Loucy (cell line): ENCODE measurements around the gene PSD2.

Experiments
- H2AFZ ChIP-seq: fragments of 200-600 bp; sonication (generic); 2 replicates; pipeline ENCODE4 v1.6.0; 2016; ENCODE audit warnings: antibody characterized with exemption, mild to moderate bottlenecking, low read length, moderate library complexity
- H3F3A ChIP-seq: fragments of 200-600 bp; 2 replicates; pipeline ENCODE4 v1.6.0; 2016; ENCODE audit warnings: antibody characterized with exemption, low read depth, mild to moderate bottlenecking
- H3K27me3 ChIP-seq: fragments of 200-600 bp; sonication (generic); 2 replicates; pipeline ENCODE4 v1.6.1; 2014; ENCODE audit warnings: low read length, mild to moderate bottlenecking; ENCODE audit not compliant: insufficient read depth, poor library complexity, severe bottlenecking
- H3K36me3 ChIP-seq: fragments of 200-600 bp; sonication (generic); 2 replicates; pipeline ENCODE4 v1.6.1; 2016; ENCODE audit warnings: low read length; ENCODE audit not compliant: insufficient read depth
- H3K4me1 ChIP-seq: fragments of 200-600 bp; sonication (generic); 2 replicates; pipeline ENCODE4 v1.5.1; 2014; ENCODE audit warnings: low read length, mild to moderate bottlenecking; ENCODE audit not compliant: insufficient read depth, poor library complexity, severe bottlenecking
- H3K4me2 ChIP-seq: fragments of 200-600 bp; sonication (generic); 2 replicates; pipeline ENCODE4 v1.6.0; 2014; ENCODE audit warnings: antibody characterized with exemption, low read length, low read depth, mild to moderate bottlenecking; ENCODE audit not compliant: poor library complexity, severe bottlenecking
- H3K4me3 ChIP-seq: fragments of 200-600 bp; sonication (generic); 2 replicates; pipeline ENCODE4 v1.5.1; 2014; ENCODE audit warnings: low read length, mild to moderate bottlenecking, mixed read lengths; ENCODE audit not compliant: poor library complexity, severe bottlenecking
- H3K79me2 ChIP-seq: fragments of 200-600 bp; sonication (generic); 2 replicates; pipeline ENCODE4 v1.6.1; 2014; ENCODE audit warnings: low read length; ENCODE audit not compliant: insufficient read depth
- H3K9ac ChIP-seq: fragments of 200-600 bp; sonication (generic); 2 replicates; pipeline ENCODE4 v1.6.0; 2014; ENCODE audit warnings: mild to moderate bottlenecking, low read depth, low read length, moderate library complexity; ENCODE audit not compliant: poor library complexity, severe bottlenecking
- H3K9me2 ChIP-seq: fragments of 200-600 bp; sonication (generic); replicated peaks from 2 replicates; pipeline ENCODE4 v1.6.1; 2016; ENCODE audit warnings: low read depth, low read length, mixed read lengths
- H3K9me3 ChIP-seq: fragments of 200-600 bp; sonication (generic); 2 replicates; pipeline ENCODE4 v1.6.1; 2014; ENCODE audit warnings: mild to moderate bottlenecking, antibody characterized with exemption, low read length, low read depth; ENCODE audit not compliant: insufficient read depth
- H4K20me1 ChIP-seq: fragments of 200-600 bp; sonication (generic); 2 replicates; pipeline ENCODE4 v1.6.0; 2014; ENCODE audit warnings: antibody characterized with exemption, low read length, mild to moderate bottlenecking; ENCODE audit not compliant: insufficient read depth, poor library complexity, severe bottlenecking
- CTCF ChIP-seq: fragments of 200-600 bp; sonication (generic); conservative IDR thresholded peaks from 2 replicates; pipeline ENCODE4 v1.5.1; 2014; ENCODE audit warnings: mild to moderate bottlenecking, antibody characterized with exemption, low read length
- EZH2phosphoT487 ChIP-seq: fragments of 200-600 bp; IDR thresholded peaks from 2 replicates; pipeline ENCODE4 v1.6.1; 2018; ENCODE audit warnings: antibody characterized with exemption, mild to moderate bottlenecking, moderate library complexity, borderline replicate concordance

PSD2 gene

GRCh38 chr5:139884144-139884543, 88.5 kb downstream of the PSD2 start:
- no peaks in the 10 kb centered on the region for H3K27me3 ChIP-seq
- H4K20me1 ChIP-seq = no peaks in the 10 kb centered on the region
- H3K79me2 ChIP-seq = no peaks in the 10 kb centered on the region
- TF ChIP-seq EZH2phosphoT487 = no peak
- no peak for TF ChIP-seq CTCF
- H3K4me1 ChIP-seq = no peaks in the 10 kb centered on the region
- H2AFZ ChIP-seq = no peak overlapping the region
- H3F3A ChIP-seq = no peaks in the 10 kb centered on the region
- H3K9me2 ChIP-seq = no peaks in the 10 kb centered on the region
- H3K9ac ChIP-seq = no peak overlapping the region
- H3K4me2 ChIP-seq = no peak overlapping the region
- H3K9me3 ChIP-seq = no peaks in the 10 kb centered on the region
- no peaks in the 10 kb centered on the region for H3K36me3 ChIP-seq
- H3K4me3 ChIP-seq = no peak overlapping the region

- no peak overlapping the region for H2AFZ ChIP-seq
- TF ChIP-seq EZH2phosphoT487 (no peak), CTCF (no peak)
- no peaks in the 10 kb centered on the region for H3K79me2 ChIP-seq
- H3K27me3 ChIP-seq = no peaks in the 10 kb centered on the region
- no peaks in the 10 kb centered on the region for H3K9me2 ChIP-seq
- H4K20me1 ChIP-seq = no peaks in the 10 kb centered on the region
- no peaks in the 10 kb centered on the region for H3F3A ChIP-seq
- H3K4me2 ChIP-seq = no peak overlapping the region
- H3K9me3 ChIP-seq = no peaks in the 10 kb centered on the region
- no peaks in the 10 kb centered on the region for H3K4me1 ChIP-seq
- no peak overlapping the region for H3K4me3 ChIP-seq
- H3K9ac ChIP-seq = no peak overlapping the region
- H3K36me3 ChIP-seq = no peaks in the 10 kb centered on the region
These were observed 89.1 kb downstream of the PSD2 start for GRCh38 chr5:139884734-139885133.

GRCh38 chr5:139885172-139885856, 89.7 kb downstream of the PSD2 start:
- H3K4me3 ChIP-seq = no peak overlapping the region
- H3K9me2 ChIP-seq = no peaks in the 10 kb centered on the region
- H2AFZ ChIP-seq = no peak overlapping the region
- no peak overlapping the region for H3K4me2 ChIP-seq
- no peaks in the 10 kb centered on the region for H3K9me3 ChIP-seq
- H4K20me1 ChIP-seq = no peaks in the 10 kb centered on the region
- TF ChIP-seq CTCF (no peak), EZH2phosphoT487 (no peak)
- H3K4me1 ChIP-seq = no peaks in the 10 kb centered on the region
- no peaks in the 10 kb centered on the region for H3F3A ChIP-seq
- H3K36me3 ChIP-seq = no peaks in the 10 kb centered on the region
- no peaks in the 10 kb centered on the region for H3K27me3 ChIP-seq
- no peak overlapping the region for H3K9ac ChIP-seq
- H3K79me2 ChIP-seq = no peaks in the 10 kb centered on the region
